Measurements from ENCODE around the gene NME5. TPM values are rescaled to one million over a fixed set of nuclear protein-coding genes. Genes with fewer than 3 reads are reported as not detected.

Gene NME5
- total RNA-seq, 1 donor, result 6.5 TPM

- H2AFZ ChIP-seq (ENCODE audit: low read length), result no peak overlapping the region
- H4K20me1 ChIP-seq (ENCODE audit: insufficient read depth, low read length), result no peaks in the 10 kb centered on the region
- H3K27me3 ChIP-seq (ENCODE audit: insufficient read depth, low read length), result peaks cover 49% of the 10 kb centered on the region
- H3K4me1 ChIP-seq (ENCODE audit: insufficient read depth, low read length), result no peaks in the 10 kb centered on the region
- no peak for DNase-seq (ENCODE audit: insufficient read length, low spot score, missing footprints)
- no peak for TF ChIP-seq CTCF (IDR thresholded peaks at IDR 0.05; ENCODE audit: extremely low read depth, low read depth, low read length)
- H3K4me3 ChIP-seq (ENCODE audit: insufficient read depth, low read length), result no peak overlapping the region
- no peak overlapping the region for H3K4me2 ChIP-seq (ENCODE audit: insufficient read depth, low read length)
- no peaks in the 10 kb centered on the region for H3K9me3 ChIP-seq (ENCODE audit: low read depth, low read length)
- no peak overlapping the region for H3K27ac ChIP-seq (ENCODE audit: low read depth, low read length)
- H3K79me2 ChIP-seq (ENCODE audit: insufficient read depth, low read length), result no peaks in the 10 kb centered on the region
- H3K36me3 ChIP-seq (ENCODE audit: insufficient read depth, low read length), result no peaks in the 10 kb centered on the region
Observed at GRCh38 chr5:138091685-138092084, 47.5 kb downstream of the NME5 start.

GRCh38 chr5:138083702-138084101 lies 55.5 kb downstream of the NME5 start, which contains the start of gene WNT8A:
Gene WNT8A (plus strand): TSS chr5:138084033. CDS start chr5:138084128, 95 bp downstream.
- no peaks in the 10 kb centered on the region for H3K9me3 ChIP-seq (ENCODE audit: low read depth, low read length)
- H3K4me1 ChIP-seq (ENCODE audit: insufficient read depth, low read length), result no peaks in the 10 kb centered on the region
- no peak within 1 kb of the TSS for H3K27ac ChIP-seq (ENCODE audit: low read depth, low read length)
- H3K79me2 ChIP-seq (ENCODE audit: insufficient read depth, low read length), result no peaks in the 10 kb centered on the region
- H3K36me3 ChIP-seq (ENCODE audit: insufficient read depth, low read length), result no peaks in the 10 kb centered on the region
- DNase-seq (ENCODE audit: insufficient read length, low spot score, missing footprints), result no peak
- TF ChIP-seq CTCF (IDR thresholded peaks at IDR 0.05; ENCODE audit: extremely low read depth, low read depth, low read length), result no peak
- no peaks in the 10 kb centered on the region for H3K27me3 ChIP-seq (ENCODE audit: insufficient read depth, low read length)
- H3K4me3 ChIP-seq (ENCODE audit: insufficient read depth, low read length), result no peak within 1 kb of the TSS
- H3K4me2 ChIP-seq (ENCODE audit: insufficient read depth, low read length), result no peak within 1 kb of the TSS
- H2AFZ ChIP-seq (ENCODE audit: low read length), result no peak within 1 kb of the TSS
- no peaks in the 10 kb centered on the region for H4K20me1 ChIP-seq (ENCODE audit: insufficient read depth, low read length)

GRCh38 chr5:138082033-138082432 lies 57.2 kb downstream of the NME5 start:
- Histone ChIP-seq H3K36me3 (ENCODE audit: insufficient read depth, low read length) (no peaks in the 10 kb centered on the region), H2AFZ (ENCODE audit: low read length) (no peak overlapping the region), H3K79me2 (ENCODE audit: insufficient read depth, low read length) (no peaks in the 10 kb centered on the region), H4K20me1 (ENCODE audit: insufficient read depth, low read length) (no peaks in the 10 kb centered on the region), H3K4me2 (ENCODE audit: insufficient read depth, low read length) (no peak overlapping the region), H3K27me3 (ENCODE audit: insufficient read depth, low read length) (no peaks in the 10 kb centered on the region), H3K4me1 (ENCODE audit: insufficient read depth, low read length) (no peaks in the 10 kb centered on the region), H3K4me3 (ENCODE audit: insufficient read depth, low read length) (no peak overlapping the region), H3K27ac (ENCODE audit: low read depth, low read length) (no peak overlapping the region), H3K9me3 (ENCODE audit: low read depth, low read length) (no peaks in the 10 kb centered on the region)
- no peak for TF ChIP-seq CTCF (IDR thresholded peaks at IDR 0.05; ENCODE audit: extremely low read depth, low read depth, low read length)
- DNase-seq (ENCODE audit: insufficient read length, low spot score, missing footprints), result no peak

GRCh38 chr5:138078006-138078643 lies 61.1 kb downstream of the NME5 start:
- no peaks in the 10 kb centered on the region for H4K20me1 ChIP-seq (ENCODE audit: insufficient read depth, low read length)
- DNase-seq (ENCODE audit: insufficient read length, low spot score, missing footprints), result no peak
- no peak for TF ChIP-seq CTCF (IDR thresholded peaks at IDR 0.05; ENCODE audit: extremely low read depth, low read depth, low read length)
- H3K27me3 ChIP-seq (ENCODE audit: insufficient read depth, low read length), result no peaks in the 10 kb centered on the region
- H3K4me1 ChIP-seq (ENCODE audit: insufficient read depth, low read length), result no peaks in the 10 kb centered on the region
- no peak overlapping the region for H3K4me2 ChIP-seq (ENCODE audit: insufficient read depth, low read length)
- H3K27ac ChIP-seq (ENCODE audit: low read depth, low read length), result no peak overlapping the region
- no peaks in the 10 kb centered on the region for H3K79me2 ChIP-seq (ENCODE audit: insufficient read depth, low read length)
- H3K4me3 ChIP-seq (ENCODE audit: insufficient read depth, low read length), result no peak overlapping the region
- H3K36me3 ChIP-seq (ENCODE audit: insufficient read depth, low read length), result no peaks in the 10 kb centered on the region
- H2AFZ ChIP-seq (ENCODE audit: low read length), result no peak overlapping the region
- H3K9me3 ChIP-seq (ENCODE audit: low read depth, low read length), result no peaks in the 10 kb centered on the region
